SK-N-SH (cell line): ENCODE data around the gene TMPRSS11A. TPM values are rescaled to one million over a fixed set of nuclear protein-coding genes. Genes with fewer than 3 reads are reported as not detected.

Experiments
- CTCF ChIA-PET: fragments of 300-600, 350-600 bp; formaldehyde crosslinking; extraction: SDS; loops from one replicate; lab custom pipeline; 2021; lab: Yijun Ruan, JAX
- POLR2A ChIA-PET: fragments of 350-600 bp; sonication (Branson Sonifier 250); formaldehyde crosslinking; extraction: SDS; loops from one replicate; lab custom pipeline; 2020; ENCODE audit warnings: antibody characterized with exemption, inconsistent platforms; lab: Yijun Ruan, JAX
- DNase-seq: peaks from one replicate; pipeline ENCODE4 v3.0.0; 2012
- H2AFZ ChIP-seq: fragments of 200-600 bp; sonication (generic); 2 replicates; pipeline ENCODE4 v1.8.1; 2016; ENCODE audit warnings: antibody characterized with exemption, mild to moderate bottlenecking, low read depth
- H3F3A ChIP-seq: fragments of 200-600 bp; sonication (generic); replicated peaks from 2 replicates; pipeline ENCODE3; 2016; ENCODE audit warnings: antibody characterized with exemption, mild to moderate bottlenecking; ENCODE audit not compliant: insufficient read depth
- H3K27ac ChIP-seq, 2 experiments: fragments of 200-500 bp in 1 of 2; fragments of 200-600 bp in 1 of 2; sonication (Bioruptor generic) in 1 of 2; sonication (generic), shearing (Covaris generic) in 1 of 2; 2 replicates each; pipeline versions ENCODE4 v1.5.1 to v1.6.1; 2014 to 2016; ENCODE audit warnings: low read depth in 2 of 2, inconsistent platforms in 1 of 2, low read length in 1 of 2, mild to moderate bottlenecking in 1 of 2, mixed read lengths in 1 of 2
- H3K27me3 ChIP-seq: fragments of 200-600 bp; sonication (generic), shearing (Covaris generic); 2 replicates; pipeline ENCODE4 v1.6.1; 2016; ENCODE audit warnings: mixed run types; ENCODE audit not compliant: insufficient read depth
- H3K36me3 ChIP-seq, 2 experiments: fragments of 200-500 bp in 1 of 2; fragments of 200-600 bp in 1 of 2; sonication (Bioruptor generic) in 1 of 2; sonication (generic) in 1 of 2; replicated peaks in 1 of 2; 2 replicates each; pipeline versions ENCODE3 to v1.5.1; 2014 to 2016; ENCODE audit warnings: low read length in 1 of 2, mild to moderate bottlenecking in 1 of 2; ENCODE audit not compliant: insufficient read depth in 2 of 2, control insufficient read depth in 1 of 2
- H3K4me1 ChIP-seq, 2 experiments: fragments of 200-500 bp in 1 of 2; fragments of 200-600 bp in 1 of 2; sonication (Bioruptor generic) in 1 of 2; sonication (generic), shearing (Covaris generic) in 1 of 2; 2 replicates each; pipeline versions ENCODE4 v1.5.1 to v1.6.1; 2014 to 2016; ENCODE audit warnings: low read depth in 1 of 2, low read length in 1 of 2, mixed run types in 1 of 2; ENCODE audit not compliant: insufficient read depth in 2 of 2, control insufficient read depth in 1 of 2
- H3K4me2 ChIP-seq: fragments of 200-600 bp; sonication (generic), shearing (Covaris generic); 2 replicates; pipeline ENCODE4 v1.6.1; 2017; ENCODE audit warnings: mixed run types
- H3K4me3 ChIP-seq, 2 experiments: fragments of 200-500 bp in 1 of 2; fragments of 200-600 bp in 1 of 2; sonication (Bioruptor generic) in 1 of 2; sonication (generic), shearing (Covaris generic) in 1 of 2; 2 replicates each; pipeline versions ENCODE4 v1.5.1 to v1.8.1; 2014 to 2016; ENCODE audit warnings: low read depth in 2 of 2, inconsistent platforms in 1 of 2, low read length in 1 of 2, mild to moderate bottlenecking in 1 of 2, mixed read lengths in 1 of 2, moderate library complexity in 1 of 2
- H3K79me2 ChIP-seq: fragments of 200-600 bp; sonication (generic); 2 replicates; pipeline ENCODE4 v1.8.1; 2017; ENCODE audit warnings: mild to moderate bottlenecking; ENCODE audit not compliant: insufficient read depth
- H3K9ac ChIP-seq: fragments of 200-600 bp; sonication (generic); 2 replicates; pipeline ENCODE4 v1.6.1; 2017; ENCODE audit warnings: mixed run types
- H3K9me2 ChIP-seq: fragments of 200-600 bp; sonication (generic); 2 replicates; pipeline ENCODE4 v1.6.1; 2017; ENCODE audit warnings: mixed run types
- H3K9me3 ChIP-seq: fragments of 200-600 bp; sonication (generic); 2 replicates; pipeline ENCODE4 v1.6.1; 2017; ENCODE audit warnings: mixed run types, mild to moderate bottlenecking, moderate library complexity
- H4K20me1 ChIP-seq: fragments of 200-600 bp; sonication (generic); 2 replicates; pipeline ENCODE4 v1.6.1; 2017; ENCODE audit warnings: mild to moderate bottlenecking, mixed run types; ENCODE audit not compliant: insufficient read depth
- ELF1 ChIP-seq: IDR thresholded peaks from 2 replicates; pipeline ENCODE4 v1.4.0; 2012
- EP300 ChIP-seq, 2 experiments: IDR thresholded peaks; 2 replicates each; pipeline versions ENCODE4 v1.4.0 to v1.6.1; 2012; ENCODE audit warnings: borderline replicate concordance in 1 of 2, low read depth in 1 of 2, low read length in 1 of 2
- EZH2phosphoT487 ChIP-seq: fragments of 200-600 bp; sonication (generic); IDR thresholded peaks from 2 replicates; pipeline ENCODE4 v1.6.1; 2017; ENCODE audit warnings: low read depth, mixed run types, mild to moderate bottlenecking, antibody characterized with exemption, moderate library complexity, borderline replicate concordance
- FOSL2 ChIP-seq: IDR thresholded peaks from 2 replicates; pipeline ENCODE4 v1.4.0; 2012; ENCODE audit warnings: low read depth, mild to moderate bottlenecking, moderate library complexity, borderline replicate concordance
- FOXJ3 ChIP-seq: sonication (generic); formaldehyde crosslinking; IDR thresholded peaks from 2 replicates; pipeline ENCODE4 v1.5.1; 2020; ENCODE audit warnings: mild to moderate bottlenecking, missing genetic modification reagents
- GABPA ChIP-seq: IDR thresholded peaks from 2 replicates; pipeline ENCODE4 v1.4.0; 2012; ENCODE audit warnings: low read depth, mild to moderate bottlenecking
- GATA2 ChIP-seq: sonication (generic); formaldehyde crosslinking; IDR thresholded peaks from 2 replicates; pipeline ENCODE4 v1.5.0; 2020; ENCODE audit warnings: mild to moderate bottlenecking, missing genetic modification reagents
- JUND ChIP-seq: IDR thresholded peaks from 2 replicates; pipeline ENCODE4 v1.4.0; 2012
- MAX ChIP-seq: IDR thresholded peaks from 2 replicates; pipeline ENCODE4 v1.4.0; 2012; ENCODE audit warnings: low read depth
- MEF2A ChIP-seq: IDR thresholded peaks from 2 replicates; pipeline ENCODE4 v1.4.0; 2012; ENCODE audit warnings: low read depth, borderline replicate concordance
- NRF1 ChIP-seq: IDR thresholded peaks from 2 replicates; pipeline ENCODE4 v1.6.1; 2012; ENCODE audit warnings: low read depth, mild to moderate bottlenecking, low read length
- PBX3 ChIP-seq: IDR thresholded peaks from 2 replicates; pipeline ENCODE4; 2012
- POLR2AphosphoS5 ChIP-seq: IDR thresholded peaks from 2 replicates; pipeline ENCODE4 v1.6.1; 2012; ENCODE audit warnings: low read depth, low read length
- RCOR1 ChIP-seq: fragments of 150-350 bp; IDR thresholded peaks from 2 replicates; pipeline ENCODE4 v1.6.1; 2017; ENCODE audit warnings: antibody characterized with exemption, low read length
- REST ChIP-seq: IDR thresholded peaks from 2 replicates; pipeline ENCODE4 v1.6.1; 2012; ENCODE audit warnings: mild to moderate bottlenecking, low read depth, low read length, moderate library complexity
- SIN3A ChIP-seq: IDR thresholded peaks from 2 replicates; pipeline ENCODE4 v1.6.1; 2012; ENCODE audit warnings: low read depth, mild to moderate bottlenecking, low read length, moderate library complexity, borderline replicate concordance
- TAF1 ChIP-seq: IDR thresholded peaks from 2 replicates; pipeline ENCODE4 v1.6.1; 2012; ENCODE audit warnings: low read depth, mild to moderate bottlenecking, low read length, moderate library complexity, borderline replicate concordance
- TCF12 ChIP-seq: IDR thresholded peaks from 2 replicates; pipeline ENCODE4 v1.4.0; 2012
- YY1 ChIP-seq: IDR thresholded peaks from 2 replicates; pipeline ENCODE4 v1.4.0; 2012; ENCODE audit warnings: low read depth, mild to moderate bottlenecking
- polyA plus RNA-seq, 3 experiments: library from polyadenylated mRNA; depleted of rRNA; stranded (reverse); fragments of >200 nt; gene quantifications; 2 replicates each; pipeline ENCODE4 v1.2.3, GENCODE V29; 2012

The TMPRSS11A gene
- polyA plus RNA-seq, 1 of the 3 experiments (the other 2 are of a cell fraction): not detected

- CTCF ChIA-PET: interaction anchor here (0.9 kb wide), 1 partner anchor 165 kb away, joined by 3 read pairs; no protein-coding TSS in a partner anchor
- no peaks in the 10 kb centered on the region for H3K9me3 ChIP-seq
- H3K4me2 ChIP-seq: no peak overlapping the region
- no peaks in the 10 kb centered on the region for H3K27me3 ChIP-seq
- no peaks in the 10 kb centered on the region for H3F3A ChIP-seq
- H4K20me1 ChIP-seq: no peaks in the 10 kb centered on the region
- no peak overlapping the region for H2AFZ ChIP-seq
- DNase-seq: no peak
- no peak overlapping the region for H3K4me3 ChIP-seq
- H3K9me2 ChIP-seq: no peaks in the 10 kb centered on the region
- H3K4me1 ChIP-seq: no peaks in the 10 kb centered on the region
- no peaks in the 10 kb centered on the region for H3K36me3 ChIP-seq
- TF ChIP-seq TCF12 (no peak), EP300 (IDR thresholded peaks at IDR 0.05; ENCODE audit: borderline replicate concordance in 1 of 2, low read depth in 1 of 2, low read length in 1 of 2) (no peak), JUND (no peak), YY1 (no peak), RCOR1 (no peak), NRF1 (no peak), TAF1 (no peak), MEF2A (no peak), GABPA (no peak), FOSL2 (no peak), SIN3A (no peak), PBX3 (no peak), EZH2phosphoT487 (no peak), GATA2 (no peak), ELF1 (no peak), FOXJ3 (CRISPR knock-in tag) (no peak), POLR2AphosphoS5 (no peak), REST (no peak), MAX (no peak)
- TF ChIP-seq, all 33 proteins: peak for 0
- Histone ChIP-seq H3K27ac (no peak overlapping the region), H3K9ac (no peak overlapping the region), H3K79me2 (no peaks in the 10 kb centered on the region)
- POLR2A ChIA-PET: no interaction called here
Measured at GRCh38 chr4:68011684-68012083, 48.4 kb upstream of the TMPRSS11A start.
